Measurements from ENCODE around the gene FAT4. TPM values are rescaled to one million over a fixed set of nuclear protein-coding genes. Genes with fewer than 3 reads are reported as not detected.

The FAT4 gene
- total and polyA plus RNA-seq, 9 of the 15 experiments (the other 6 are each of a cell fraction or from before 2014, with no cell fraction given), result 0.01 TPM; not detected in 8

DNA sequence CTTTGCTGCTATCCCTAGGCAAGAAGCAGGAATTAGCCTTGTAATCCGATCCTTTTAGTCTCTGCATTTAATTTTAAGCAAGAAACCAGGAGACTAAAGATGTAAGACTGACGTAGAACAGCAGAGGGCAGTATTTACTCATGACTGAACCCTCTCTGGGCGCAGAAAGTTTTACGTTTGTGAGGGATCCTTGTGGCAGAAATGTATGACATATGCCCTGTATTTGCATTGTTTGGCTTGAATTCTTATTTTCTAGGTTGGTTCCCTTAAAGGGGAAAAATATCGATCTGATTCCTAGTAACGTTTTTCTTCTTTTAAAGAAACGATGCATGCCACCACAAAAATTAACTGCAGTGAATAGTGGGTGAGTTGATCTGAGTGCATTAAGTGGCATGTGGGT, 1.3 kb upstream of the FAT4 start (continued):
- TF ChIP-seq REST (IDR thresholded peaks at IDR 0.05; ENCODE audit: borderline replicate concordance), result peak; percentile 77; the same call in 1 of the 2 replicates
- TF ChIP-seq REST (CRISPR knock-in tag; IDR thresholded peaks at IDR 0.05; ENCODE audit: low read depth), result no peak
